Medulla oblongata (tissue), 1 donor: ENCODE data around the gene PIF1.

Experiments used
- DNase-seq: peaks from one replicate; pipeline ENCODE4 v3.0.0-alpha.2; 2015; ENCODE audit errors: extremely low spot score

PIF1 gene

GRCh38 chr15:64774629-64775493 is 50.6 kb downstream of the PIF1 start:
- DNase-seq = no peak

GRCh38 chr15:64774037-64774628 is 51.3 kb downstream of the PIF1 start:
- DNase-seq = no peak

- DNase-seq = no peak
Measured at GRCh38 chr15:64773606-64774005, 51.8 kb downstream of the PIF1 start.

GRCh38 chr15:64772964-64773363 is 52.5 kb downstream of the PIF1 start:
- no peak for DNase-seq

- DNase-seq = no peak
Measured at GRCh38 chr15:64772488-64772887, 53.0 kb downstream of the PIF1 start.

- DNase-seq = no peak
Measured at GRCh38 chr15:64770626-64771025, 54.8 kb downstream of the PIF1 start.

GRCh38 chr15:64767203-64767602 is 58.2 kb downstream of the PIF1 start:
- DNase-seq = no peak

- DNase-seq = no peak
Measured at GRCh38 chr15:64766058-64766457, 59.4 kb downstream of the PIF1 start.
